ENCODE results near the gene SHISA8. TPM values are rescaled to one million over a fixed set of nuclear protein-coding genes. Genes with fewer than 3 reads are reported as not detected.

SHISA8 gene
- total and polyA plus RNA-seq, 2 experiments from 2014 or later: 0.33 TPM; not detected in 1

GRCh38 chr22:41905411-41906202 lies 9.3 kb downstream of the SHISA8 start:
- no peak for DNase-seq (ENCODE audit: low spot score)
- H3K9me2 ChIP-seq (replicated peaks; ENCODE audit: insufficient read depth): no peaks in the 10 kb centered on the region
- H2AFZ ChIP-seq: no peak overlapping the region
- no peak overlapping the region for H3K4me3 ChIP-seq
- no peaks in the 10 kb centered on the region for H3K36me3 ChIP-seq (replicated peaks; ENCODE audit: insufficient read depth, low read depth)
- WGBS (ENCODE audit: low lambda C conversion rate, missing lambda C conversion rate): 95% methylated on average over 22 of the region's 23 CpGs
- TF ChIP-seq, protein P1, sequence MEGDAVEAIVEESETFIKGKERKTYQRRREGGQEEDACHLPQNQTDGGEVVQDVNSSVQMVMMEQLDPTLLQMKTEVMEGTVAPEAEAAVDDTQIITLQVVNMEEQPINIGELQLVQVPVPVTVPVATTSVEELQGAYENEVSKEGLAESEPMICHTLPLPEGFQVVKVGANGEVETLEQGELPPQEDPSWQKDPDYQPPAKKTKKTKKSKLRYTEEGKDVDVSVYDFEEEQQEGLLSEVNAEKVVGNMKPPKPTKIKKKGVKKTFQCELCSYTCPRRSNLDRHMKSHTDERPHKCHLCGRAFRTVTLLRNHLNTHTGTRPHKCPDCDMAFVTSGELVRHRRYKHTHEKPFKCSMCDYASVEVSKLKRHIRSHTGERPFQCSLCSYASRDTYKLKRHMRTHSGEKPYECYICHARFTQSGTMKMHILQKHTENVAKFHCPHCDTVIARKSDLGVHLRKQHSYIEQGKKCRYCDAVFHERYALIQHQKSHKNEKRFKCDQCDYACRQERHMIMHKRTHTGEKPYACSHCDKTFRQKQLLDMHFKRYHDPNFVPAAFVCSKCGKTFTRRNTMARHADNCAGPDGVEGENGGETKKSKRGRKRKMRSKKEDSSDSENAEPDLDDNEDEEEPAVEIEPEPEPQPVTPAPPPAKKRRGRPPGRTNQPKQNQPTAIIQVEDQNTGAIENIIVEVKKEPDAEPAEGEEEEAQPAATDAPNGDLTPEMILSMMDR (IDR thresholded peaks at IDR 0.05; ENCODE audit: poor library complexity): no peak
- TF ChIP-seq EZH2 (IDR thresholded peaks at IDR 0.05; ENCODE audit: borderline replicate concordance) (no peak), EZH2phosphoT487 (IDR thresholded peaks at IDR 0.05; ENCODE audit: low read depth, severe bottlenecking, unreplicated experiment) (no peak)
- no peak overlapping the region for H3K4me2 ChIP-seq
- H3K79me2 ChIP-seq: no peaks in the 10 kb centered on the region
- H3K4me1 ChIP-seq (ENCODE audit: insufficient read depth): peaks cover 7% of the 10 kb centered on the region
- peaks cover 16% of the 10 kb centered on the region for H3K27me3 ChIP-seq
- H4K20me1 ChIP-seq (ENCODE audit: insufficient read depth, poor library complexity, severe bottlenecking): peaks cover 20% of the 10 kb centered on the region
- H3K9me3 ChIP-seq (ENCODE audit: low read depth): no peaks in the 10 kb centered on the region
- no peak overlapping the region for H3K27ac ChIP-seq

- no peak for DNase-seq (ENCODE audit: low spot score)
- H3K4me3 ChIP-seq: no peak overlapping the region
- 95% methylated on average over 24 of the region's 24 CpGs for WGBS (ENCODE audit: low lambda C conversion rate, missing lambda C conversion rate)
- no peaks in the 10 kb centered on the region for H3K9me2 ChIP-seq (replicated peaks; ENCODE audit: insufficient read depth)
- TF ChIP-seq, protein P1 (IDR thresholded peaks at IDR 0.05; ENCODE audit: poor library complexity): no peak
- TF ChIP-seq EZH2 (IDR thresholded peaks at IDR 0.05; ENCODE audit: borderline replicate concordance) (no peak), EZH2phosphoT487 (IDR thresholded peaks at IDR 0.05; ENCODE audit: low read depth, severe bottlenecking, unreplicated experiment) (no peak)
- H2AFZ ChIP-seq: no peak overlapping the region
- H4K20me1 ChIP-seq (ENCODE audit: insufficient read depth, poor library complexity, severe bottlenecking): peaks cover 19% of the 10 kb centered on the region
- H3K4me2 ChIP-seq: no peak overlapping the region
- no peak overlapping the region for H3K27ac ChIP-seq
- no peaks in the 10 kb centered on the region for H3K36me3 ChIP-seq (replicated peaks; ENCODE audit: insufficient read depth, low read depth)
- H3K27me3 ChIP-seq: peaks cover 9% of the 10 kb centered on the region
- H3K9me3 ChIP-seq (ENCODE audit: low read depth): no peaks in the 10 kb centered on the region
- H3K79me2 ChIP-seq: no peaks in the 10 kb centered on the region
- H3K4me1 ChIP-seq (ENCODE audit: insufficient read depth): no peaks in the 10 kb centered on the region
Observed at GRCh38 chr22:41904450-41905410, 10.1 kb downstream of the SHISA8 start.

- no peak overlapping the region for H3K4me2 ChIP-seq
- H3K27me3 ChIP-seq: no peaks in the 10 kb centered on the region
- H3K9me2 ChIP-seq (replicated peaks; ENCODE audit: insufficient read depth): no peaks in the 10 kb centered on the region
- H3K4me3 ChIP-seq: no peak overlapping the region
- no peaks in the 10 kb centered on the region for H3K9me3 ChIP-seq (ENCODE audit: low read depth)
- DNase-seq (ENCODE audit: low spot score): no peak
- no peaks in the 10 kb centered on the region for H3K4me1 ChIP-seq (ENCODE audit: insufficient read depth)
- H3K79me2 ChIP-seq: no peaks in the 10 kb centered on the region
- TF ChIP-seq, protein P1 (IDR thresholded peaks at IDR 0.05; ENCODE audit: poor library complexity): no peak
- TF ChIP-seq EZH2 (IDR thresholded peaks at IDR 0.05; ENCODE audit: borderline replicate concordance) (no peak), EZH2phosphoT487 (IDR thresholded peaks at IDR 0.05; ENCODE audit: low read depth, severe bottlenecking, unreplicated experiment) (no peak)
- peaks cover 10% of the 10 kb centered on the region for H4K20me1 ChIP-seq (ENCODE audit: insufficient read depth, poor library complexity, severe bottlenecking)
- WGBS (ENCODE audit: low lambda C conversion rate, missing lambda C conversion rate): 97% methylated on average over 13 of the region's 15 CpGs
- no peak overlapping the region for H2AFZ ChIP-seq
- no peak overlapping the region for H3K27ac ChIP-seq
- H3K36me3 ChIP-seq (replicated peaks; ENCODE audit: insufficient read depth, low read depth): no peaks in the 10 kb centered on the region
Observed at GRCh38 chr22:41902932-41903421, 11.9 kb downstream of the SHISA8 start.
